ENCODE results near the gene GIMAP2.

GRCh38 chr7:150645259-150646020 is 40.1 kb upstream of the GIMAP2 start:
- TF ChIP-seq CTCF (IDR thresholded peaks at IDR 0.05; ENCODE audit: insufficient read depth, low read length, poor library complexity, severe bottlenecking) (no peak), EZH2phosphoT487 (conservative IDR thresholded peaks at IDR 0.05; ENCODE audit: low read length) (no peak)
